Measurements from ENCODE around the gene ALLC.

The ALLC gene

GRCh38 chr2:3725458-3726250, 67.7 kb downstream of the ALLC start:
- DNase-seq (ENCODE audit: low read depth in 2 of 2), result no peak

- DNase-seq (ENCODE audit: low read depth in 2 of 2), result no peak
Observed at GRCh38 chr2:3726511-3726910, 68.5 kb downstream of the ALLC start.

- no peak for DNase-seq (ENCODE audit: low read depth in 2 of 2)
Observed at GRCh38 chr2:3727397-3728045, 69.5 kb downstream of the ALLC start.

GRCh38 chr2:3728104-3729054, 70.4 kb downstream of the ALLC start:
- DNase-seq (ENCODE audit: low read depth in 2 of 2), result no peak

- no peak for DNase-seq (ENCODE audit: low read depth in 2 of 2)
Observed at GRCh38 chr2:3729055-3729448, 71.1 kb downstream of the ALLC start.

- DNase-seq (ENCODE audit: low read depth in 2 of 2), result no peak
Observed at GRCh38 chr2:3729786-3730185, 71.8 kb downstream of the ALLC start.

GRCh38 chr2:3730646-3731045, 72.6 kb downstream of the ALLC start:
- no peak for DNase-seq (ENCODE audit: low read depth in 2 of 2)

GRCh38 chr2:3731829-3732228, 73.8 kb downstream of the ALLC start:
- no peak for DNase-seq (ENCODE audit: low read depth in 2 of 2)

- DNase-seq (ENCODE audit: low read depth in 2 of 2), result no peak
Observed at GRCh38 chr2:3736112-3736511, 78.1 kb downstream of the ALLC start.

- no peak for DNase-seq (ENCODE audit: low read depth in 2 of 2)
Observed at GRCh38 chr2:3737128-3737527, 79.1 kb downstream of the ALLC start.

- DNase-seq (ENCODE audit: low read depth in 2 of 2), result no peak
Observed at GRCh38 chr2:3738454-3738853, 80.5 kb downstream of the ALLC start.

- DNase-seq (ENCODE audit: low read depth in 2 of 2), result no peak
Observed at GRCh38 chr2:3739313-3739712, 81.3 kb downstream of the ALLC start.

GRCh38 chr2:3741396-3741795, 83.4 kb downstream of the ALLC start:
- DNase-seq (ENCODE audit: low read depth in 2 of 2), result no peak

- DNase-seq (ENCODE audit: low read depth in 2 of 2), result no peak
Observed at GRCh38 chr2:3741867-3742602, 84.0 kb downstream of the ALLC start.

GRCh38 chr2:3742743-3743508, 84.9 kb downstream of the ALLC start:
- no peak for DNase-seq (ENCODE audit: low read depth in 2 of 2)

GRCh38 chr2:3743951-3744555, 86.1 kb downstream of the ALLC start:
- no peak for DNase-seq (ENCODE audit: low read depth in 2 of 2)

GRCh38 chr2:3745920-3746319, 87.9 kb downstream of the ALLC start:
- DNase-seq (ENCODE audit: low read depth in 2 of 2), result no peak

- DNase-seq (ENCODE audit: low read depth in 2 of 2), result no peak
Observed at GRCh38 chr2:3747032-3747654, 89.1 kb downstream of the ALLC start.

- no peak for DNase-seq (ENCODE audit: low read depth in 2 of 2)
Observed at GRCh38 chr2:3747826-3748225, 89.8 kb downstream of the ALLC start.

- DNase-seq (ENCODE audit: low read depth in 2 of 2), result no peak
Observed at GRCh38 chr2:3749201-3749600, 91.2 kb downstream of the ALLC start.

Measured in stimulated activated CD8-positive, alpha-beta memory T cell treated with anti-CD3 and anti-CD28 coated beads, Interleukin-7, amount 100 ng/mL, for 4 hours (primary cell).